DOHH2 (cell line): ENCODE results near the gene CNST.

ENCODE experiments used
- CTCF ChIP-seq: fragments of 200-600 bp; sonication (generic); IDR thresholded peaks from one replicate; pipeline ENCODE4 v1.5.1; 2014; ENCODE audit warnings: antibody characterized with exemption, mild to moderate bottlenecking, low read depth, low read length; ENCODE audit not compliant: poor library complexity, severe bottlenecking
- EZH2phosphoT487 ChIP-seq: fragments of 200-600 bp; sonication (generic); IDR thresholded peaks from 2 replicates; pipeline ENCODE4 v1.6.1; 2017; ENCODE audit warnings: borderline replicate concordance, mild to moderate bottlenecking, antibody characterized with exemption, low read length, moderate library complexity, mixed read lengths

GRCh38 chr1:246528933-246529731 lies 37.1 kb upstream of the CNST start:
- TF ChIP-seq CTCF (no peak), EZH2phosphoT487 (no peak)
